ENCODE data around the gene CAPN5.

CAPN5 gene

DNA sequence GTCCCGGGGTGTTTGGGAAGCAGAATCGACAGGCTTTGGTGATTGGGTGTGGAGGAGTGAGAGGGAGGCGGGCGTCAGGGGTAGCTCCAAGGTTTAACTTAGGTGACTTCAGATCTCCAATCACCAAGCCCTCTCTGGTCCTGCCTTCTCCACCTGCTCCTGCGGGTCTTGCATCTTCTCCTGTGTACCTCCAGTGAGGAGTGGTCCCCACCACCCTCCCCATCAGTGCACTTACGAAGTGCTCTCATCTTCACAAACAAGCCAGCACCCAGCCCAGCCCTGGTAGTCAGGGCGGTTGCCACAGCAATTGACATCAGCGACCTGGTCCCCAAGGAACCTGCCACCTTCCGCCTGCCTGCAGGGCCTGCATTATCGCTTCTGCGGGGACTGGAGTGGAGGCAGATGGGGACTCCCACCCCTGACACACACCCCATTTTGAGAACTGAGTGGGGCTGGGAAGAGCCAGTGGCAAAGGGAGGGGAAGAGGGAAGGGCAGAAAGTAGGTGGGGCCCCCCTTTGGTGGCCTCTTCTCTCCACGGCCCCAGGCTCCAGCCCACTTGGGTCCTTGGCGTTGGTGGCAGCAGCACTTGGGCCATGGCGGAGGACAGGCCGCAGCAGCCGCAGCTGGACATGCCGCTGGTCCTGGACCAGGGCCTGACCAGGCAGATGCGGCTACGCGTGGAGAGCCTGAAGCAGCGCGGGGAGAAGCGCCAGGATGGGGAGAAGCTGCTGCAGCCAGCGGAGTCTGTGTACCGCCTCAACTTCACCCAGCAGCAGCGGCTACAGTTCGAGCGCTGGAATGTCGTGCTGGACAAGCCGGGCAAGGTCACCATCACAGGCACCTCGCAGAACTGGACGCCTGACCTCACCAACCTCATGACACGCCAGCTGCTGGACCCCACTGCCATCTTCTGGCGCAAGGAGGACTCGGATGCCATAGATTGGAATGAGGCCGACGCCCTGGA lies 35.8 kb downstream of the CAPN5 start, which contains the start of gene OMP:
Gene OMP (plus strand): TSS at position 595 of the 965 bp plus-strand sequence. CDS start 0 bp downstream, at position 595.
- no peak for DNase-seq

DNA sequence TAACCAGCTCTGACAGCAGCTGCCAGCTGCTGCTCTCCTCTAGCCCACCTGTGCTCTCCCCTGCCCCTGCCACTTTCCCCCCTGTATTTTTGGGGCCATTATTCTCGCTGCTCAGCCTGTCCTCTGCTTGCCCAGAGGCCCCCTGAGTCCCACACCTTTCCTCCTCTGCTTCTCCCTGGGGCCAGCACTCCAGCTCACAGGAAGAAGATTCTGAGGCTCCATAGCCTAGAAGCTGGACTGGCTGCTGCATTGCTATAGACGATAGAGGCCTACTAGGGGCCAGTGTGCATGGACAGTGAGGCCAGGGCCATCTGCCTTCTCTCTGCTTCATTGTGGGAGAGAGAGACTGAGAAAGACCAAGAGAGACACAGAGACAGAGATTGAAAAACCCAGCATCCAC lies 36.5 kb downstream of the CAPN5 start:
- DNase-seq = no peak

DNA sequence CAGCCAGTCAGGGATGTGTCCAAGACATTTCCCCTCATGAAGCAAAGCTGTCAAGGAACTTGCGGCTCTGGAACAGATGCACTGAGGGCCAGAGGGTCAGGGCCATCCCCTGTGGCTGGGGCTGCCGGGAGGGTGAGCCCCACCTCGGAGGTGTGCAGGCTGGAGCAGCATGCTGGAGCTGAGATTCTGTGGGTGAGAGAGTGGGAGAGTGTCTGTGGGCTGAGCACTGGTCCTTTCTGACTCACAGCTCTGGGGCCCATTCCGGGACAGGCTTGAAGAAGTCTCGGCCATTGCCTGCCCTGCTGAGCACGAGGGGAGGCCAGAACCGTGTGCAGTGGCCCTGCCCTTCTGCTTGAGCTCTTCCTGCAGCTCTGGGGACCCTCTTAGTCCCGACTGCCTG lies 38.0 kb downstream of the CAPN5 start:
- no peak for DNase-seq

DNA sequence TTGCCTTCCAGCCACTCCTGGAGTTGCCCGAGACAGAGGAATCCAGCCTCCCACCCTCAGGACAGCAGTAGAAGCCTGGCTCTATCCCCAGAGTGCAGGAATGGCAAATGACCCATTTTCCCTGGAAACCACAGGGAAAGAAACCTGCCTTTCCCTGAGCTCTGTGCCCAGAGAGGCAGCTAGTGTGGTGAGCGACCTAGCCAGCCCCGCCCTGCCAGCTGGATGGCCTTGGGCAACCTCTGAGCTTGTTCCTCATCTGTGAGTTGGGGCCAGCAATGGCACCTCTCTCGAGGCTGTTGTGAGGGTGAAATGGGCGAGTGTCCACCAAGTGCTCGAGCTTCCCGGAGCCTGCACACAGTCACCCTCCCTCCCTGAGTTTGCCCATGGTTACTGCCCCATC lies 39.5 kb downstream of the CAPN5 start:
- no peak for DNase-seq

DNA sequence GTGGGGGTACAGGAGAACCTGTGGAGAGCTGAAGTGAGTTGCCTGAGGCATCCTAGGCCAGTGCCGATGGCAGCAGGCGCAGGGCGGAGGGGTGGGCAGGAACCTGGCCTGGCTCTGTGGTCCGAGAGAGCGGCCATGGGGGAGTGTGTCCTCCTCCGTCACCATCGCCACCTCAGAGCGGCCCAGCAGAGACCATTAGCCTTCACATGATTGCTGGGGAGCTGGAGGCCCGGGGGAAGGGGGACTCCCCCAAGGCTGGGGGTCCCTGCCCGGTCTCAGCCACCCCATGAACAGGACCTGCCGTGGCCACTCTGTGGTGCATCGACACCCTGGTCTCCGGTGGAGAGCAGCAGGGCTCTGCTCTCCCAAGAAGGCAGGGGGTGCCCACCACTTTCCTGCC lies 40.0 kb downstream of the CAPN5 start:
- no peak for DNase-seq

DNA sequence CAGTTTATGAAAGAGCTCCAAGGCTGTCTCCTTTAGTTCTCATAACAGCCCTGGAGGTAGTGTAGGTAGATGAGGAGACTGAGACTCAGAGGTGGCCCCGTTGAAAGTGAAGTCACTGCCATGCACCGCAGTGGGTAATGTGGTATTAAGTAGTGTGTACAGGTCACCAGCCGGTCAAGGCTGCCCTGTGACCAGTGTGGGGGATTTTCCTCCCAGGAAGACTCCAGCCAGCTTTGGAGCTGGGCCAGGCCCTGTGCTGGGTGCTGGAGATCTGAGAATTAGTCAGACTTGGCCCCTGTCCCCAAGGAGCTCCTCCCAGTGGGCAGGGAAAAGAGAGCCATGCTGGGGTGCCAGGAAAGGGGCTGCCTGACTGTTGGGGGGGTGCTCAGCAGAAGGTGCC lies 41.2 kb downstream of the CAPN5 start:
- peak; percentile 79 for DNase-seq

DNA sequence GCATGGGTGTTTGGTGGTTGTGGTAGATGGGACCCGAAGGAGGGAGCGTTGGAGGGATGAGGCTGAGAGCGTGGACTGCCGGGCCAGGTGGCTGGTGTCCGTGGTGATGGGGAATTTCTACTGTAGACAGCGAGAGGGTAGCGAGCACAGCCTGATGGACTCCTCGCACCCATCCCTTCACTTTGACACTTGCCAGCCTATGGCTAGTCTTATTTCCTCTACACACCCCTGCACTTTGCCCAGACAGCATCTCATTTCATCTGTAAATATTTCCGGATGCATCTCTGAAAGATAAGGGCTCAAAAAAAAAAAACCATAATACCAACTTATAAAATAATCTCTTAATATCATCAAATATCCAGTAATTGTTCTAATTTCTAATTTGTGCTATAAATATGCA lies 41.7 kb downstream of the CAPN5 start:
- DNase-seq = no peak

DNA sequence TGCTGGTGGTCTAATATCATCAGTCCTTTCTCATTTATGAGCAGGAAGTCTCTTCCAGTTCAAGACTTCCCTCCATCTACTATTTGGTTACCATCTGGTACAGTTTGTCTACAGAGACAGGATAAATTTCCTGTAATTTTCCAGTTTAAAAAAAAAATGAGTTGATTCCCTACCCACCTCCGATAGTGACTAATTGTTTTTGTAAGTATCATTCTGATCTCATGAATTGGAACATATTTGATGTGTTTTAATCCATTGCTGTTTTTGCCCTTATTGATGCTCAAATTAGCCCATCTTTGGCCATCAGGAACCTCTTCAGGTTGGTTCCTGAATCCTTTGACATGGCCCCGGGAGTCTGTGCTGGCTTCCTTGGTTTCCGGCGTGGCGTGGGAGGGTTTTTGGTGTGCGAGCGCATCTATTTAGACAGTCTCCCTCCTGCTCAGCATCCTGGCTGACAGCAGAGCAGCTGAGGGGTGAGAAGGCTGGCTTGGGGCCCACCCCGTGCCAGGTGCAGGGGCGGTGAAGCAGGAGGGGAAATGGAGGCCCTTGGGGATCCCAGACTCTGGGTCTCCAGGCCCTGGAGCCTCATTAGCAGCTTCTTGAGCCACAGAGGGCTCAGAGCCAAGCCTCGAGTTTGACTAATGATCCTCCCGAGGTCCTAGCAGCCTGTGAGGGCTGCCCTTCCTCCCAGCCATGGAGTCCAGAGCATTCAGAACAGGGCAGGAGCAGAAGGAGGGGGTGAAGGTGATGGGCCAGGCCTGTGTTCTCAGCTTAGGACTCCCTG lies 42.7 kb downstream of the CAPN5 start:
- peak; percentile 98 for DNase-seq

DNA sequence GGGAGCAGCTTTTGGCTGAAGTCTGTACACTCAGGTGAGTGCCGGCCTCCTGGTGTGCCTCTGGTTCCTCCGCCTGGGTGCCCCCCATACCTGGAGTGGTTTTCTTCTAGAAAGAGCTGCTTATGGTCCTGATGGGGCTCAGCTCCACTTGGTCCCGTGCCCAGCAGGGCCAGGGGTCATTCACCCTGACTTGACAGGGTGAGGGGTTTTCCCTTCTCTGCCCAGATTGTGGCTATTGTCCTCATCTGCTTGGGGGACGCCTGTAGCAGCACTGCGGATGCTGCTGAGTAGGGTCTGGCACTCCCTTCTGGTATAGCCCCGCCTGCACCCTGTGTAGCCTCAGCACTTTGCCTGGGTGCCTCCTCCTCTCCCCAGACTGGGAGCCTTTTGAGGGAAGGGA lies 44.1 kb downstream of the CAPN5 start:
- DNase-seq = no peak

DNA sequence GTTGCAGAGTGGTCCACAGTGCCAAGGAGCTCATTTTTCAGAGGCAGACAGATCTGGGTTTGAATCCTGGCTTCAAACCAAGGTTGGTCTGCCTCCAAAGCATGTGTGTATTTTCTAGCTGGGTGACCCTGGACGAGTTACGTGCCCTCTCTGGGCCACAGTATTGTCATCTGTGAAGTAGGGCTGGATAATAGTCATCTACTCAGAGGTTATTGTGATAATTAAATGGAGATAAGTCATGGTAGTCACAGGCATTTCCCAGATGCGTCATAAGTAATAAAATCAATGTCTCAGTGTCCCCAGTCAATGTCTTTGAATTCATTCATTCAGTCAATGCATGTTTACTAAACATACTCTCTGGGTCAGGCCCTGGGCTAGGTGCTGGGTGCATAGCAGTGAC lies 44.5 kb downstream of the CAPN5 start:
- no peak for DNase-seq

DNA sequence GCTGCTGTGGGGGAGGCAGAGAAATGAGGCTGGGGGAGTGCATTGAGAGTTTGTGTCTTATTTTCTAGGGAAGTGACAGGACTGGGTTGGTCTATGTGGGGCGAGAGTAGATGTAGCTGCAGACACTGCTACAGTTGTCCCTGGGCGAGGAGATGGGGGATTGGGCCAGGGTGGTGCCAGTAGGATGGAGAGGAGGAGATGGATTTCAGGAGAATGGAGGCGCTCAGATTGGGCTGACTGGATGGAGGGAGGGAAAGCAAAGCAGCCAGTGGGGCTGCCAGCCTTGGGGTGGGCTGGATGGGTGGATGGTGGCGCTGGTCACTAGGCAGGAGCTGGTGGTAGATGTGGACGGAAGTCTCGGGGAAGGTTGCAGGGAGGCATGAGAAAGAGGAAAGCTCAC lies 45.2 kb downstream of the CAPN5 start:
- DNase-seq = no peak

DNA sequence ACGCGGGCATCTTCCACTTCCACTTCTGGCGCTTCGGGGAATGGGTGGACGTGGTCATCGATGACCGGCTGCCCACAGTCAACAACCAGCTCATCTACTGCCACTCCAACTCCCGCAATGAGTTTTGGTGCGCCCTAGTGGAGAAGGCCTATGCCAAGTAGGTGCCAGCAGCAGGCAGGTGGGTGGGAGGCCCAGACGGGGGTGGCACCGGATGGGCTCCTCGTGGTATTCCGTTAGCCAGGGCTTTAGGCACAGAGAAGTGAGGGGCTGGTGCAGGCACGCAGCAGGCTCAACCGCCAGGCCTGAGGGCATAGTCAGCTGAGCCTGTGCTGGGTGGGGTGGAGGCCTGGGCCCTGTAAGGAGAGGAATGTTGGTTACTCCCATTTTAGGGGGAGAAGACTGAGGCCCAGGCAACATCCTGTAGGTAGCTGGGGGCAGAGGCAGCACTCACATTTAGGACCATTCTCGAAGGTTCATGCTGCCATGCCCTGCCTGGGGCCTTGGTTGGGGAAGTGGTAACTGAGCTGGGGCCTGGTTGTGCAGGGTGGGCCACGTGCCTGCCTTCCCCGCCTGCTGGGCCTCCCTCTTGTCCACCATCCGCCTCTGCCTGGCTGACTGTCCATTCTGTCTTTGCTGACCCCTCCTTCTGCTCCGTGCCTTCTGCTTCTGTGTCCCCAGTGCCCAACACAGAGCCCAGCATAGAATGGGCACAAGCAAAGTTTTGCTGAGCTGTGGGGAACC lies 46.0 kb downstream of the CAPN5 start:
- no peak for DNase-seq

DNA sequence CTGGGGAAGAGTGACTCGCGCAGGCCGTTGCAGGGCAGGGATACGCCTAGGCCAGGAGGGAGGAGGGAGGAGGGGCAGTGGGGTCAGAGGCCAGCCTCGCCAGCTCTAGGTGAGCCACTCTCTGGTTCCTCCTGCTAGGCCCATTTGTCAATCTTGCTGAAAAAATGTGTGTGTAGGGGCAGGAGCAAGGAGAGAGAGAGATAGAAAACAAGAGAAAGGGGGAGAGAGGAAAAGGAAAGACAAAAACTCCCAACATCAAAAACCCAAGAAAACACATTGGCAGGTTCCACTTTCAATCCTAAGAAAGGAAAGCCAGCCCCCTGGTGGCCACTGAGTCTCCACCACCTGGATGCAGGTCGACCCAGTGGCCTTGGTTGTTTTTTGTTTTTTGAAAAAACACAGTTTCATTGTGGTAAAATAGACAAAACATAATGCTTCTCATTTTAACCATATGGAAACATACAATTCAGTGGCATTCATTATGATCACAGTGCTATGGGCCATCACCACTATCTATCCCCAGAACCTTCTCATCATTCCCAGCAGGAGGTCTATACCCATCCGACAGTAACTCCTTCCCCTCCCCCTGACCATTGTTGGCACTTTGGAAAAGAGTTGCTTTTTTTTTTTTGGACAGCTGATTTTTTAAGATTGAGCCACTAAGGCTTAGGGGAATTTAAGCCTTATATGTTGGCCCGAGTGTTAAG lies 46.8 kb downstream of the CAPN5 start:
- peak; percentile 9 for DNase-seq

DNA sequence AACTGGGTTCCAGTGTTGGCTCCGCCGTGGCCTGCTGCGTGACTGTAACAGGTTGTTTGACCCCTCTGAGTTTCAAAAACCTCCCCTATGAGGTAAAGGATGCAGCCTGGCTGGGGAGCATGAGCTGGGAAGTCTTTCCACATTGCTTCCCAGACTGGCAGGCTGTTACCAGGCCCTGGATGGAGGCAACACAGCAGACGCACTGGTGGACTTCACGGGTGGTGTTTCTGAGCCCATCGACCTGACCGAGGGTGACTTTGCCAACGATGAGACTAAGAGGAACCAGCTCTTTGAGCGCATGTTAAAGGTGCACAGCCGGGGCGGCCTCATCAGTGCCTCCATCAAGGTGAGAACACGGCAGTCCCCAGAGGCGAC lies 47.3 kb downstream of the CAPN5 start:
- no peak for DNase-seq

DNA sequence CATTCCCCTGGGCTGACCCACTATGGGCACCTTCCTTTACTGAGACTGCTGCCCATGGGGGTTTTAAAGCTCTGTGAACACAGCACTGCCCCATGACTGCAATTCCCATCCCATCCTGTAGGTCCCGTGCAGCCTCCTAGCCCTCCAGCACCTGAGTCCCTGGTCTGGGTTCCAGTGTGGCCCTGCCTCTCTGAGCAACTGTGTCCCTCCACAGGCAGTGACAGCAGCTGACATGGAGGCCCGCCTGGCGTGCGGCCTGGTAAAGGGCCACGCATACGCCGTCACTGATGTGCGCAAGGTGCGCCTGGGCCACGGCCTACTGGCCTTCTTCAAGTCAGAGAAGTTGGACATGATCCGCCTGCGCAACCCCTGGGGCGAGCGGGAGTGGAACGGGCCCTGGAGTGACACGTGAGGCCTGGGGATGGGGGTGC lies 48.4 kb downstream of the CAPN5 start:
- DNase-seq = no peak

DNA sequence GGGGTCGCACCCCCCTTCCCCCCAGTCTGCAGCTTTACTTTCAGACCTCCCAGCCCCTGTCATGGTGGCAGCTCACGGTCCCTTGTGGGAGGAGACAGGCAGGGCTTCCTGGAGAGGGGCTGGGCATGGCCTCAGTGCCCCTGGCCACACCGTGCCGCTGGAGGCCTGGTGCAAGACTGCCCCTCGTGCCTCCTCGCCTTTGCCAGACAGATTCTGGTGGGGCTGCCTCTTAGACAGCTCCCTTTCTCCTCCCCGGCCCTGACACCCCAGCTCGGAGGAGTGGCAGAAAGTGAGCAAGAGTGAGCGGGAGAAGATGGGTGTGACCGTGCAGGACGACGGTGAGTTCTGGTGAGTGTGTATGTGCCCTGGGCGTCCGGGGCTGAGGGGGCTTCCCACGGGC lies 49.2 kb downstream of the CAPN5 start:
- no peak for DNase-seq

DNA sequence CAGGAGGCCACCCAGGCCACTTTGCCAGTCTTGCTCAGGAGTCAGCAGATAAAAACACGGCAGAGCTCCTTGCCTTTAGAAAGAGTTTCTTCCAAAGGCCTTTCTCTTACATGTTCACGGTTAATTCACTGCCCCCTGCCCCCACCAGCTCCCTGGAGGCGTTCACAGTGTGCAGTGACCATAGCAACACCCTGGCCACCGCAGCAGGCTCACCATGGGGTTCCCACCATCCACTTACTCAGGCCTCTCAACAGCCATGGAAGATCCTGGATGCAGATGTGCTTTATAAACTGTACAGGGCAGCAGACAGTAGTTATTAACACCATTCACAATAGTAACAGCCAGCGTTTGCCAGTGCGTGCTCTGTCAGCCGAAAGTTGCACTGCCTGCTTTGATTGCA lies 50.7 kb downstream of the CAPN5 start:
- DNase-seq = no peak

DNA sequence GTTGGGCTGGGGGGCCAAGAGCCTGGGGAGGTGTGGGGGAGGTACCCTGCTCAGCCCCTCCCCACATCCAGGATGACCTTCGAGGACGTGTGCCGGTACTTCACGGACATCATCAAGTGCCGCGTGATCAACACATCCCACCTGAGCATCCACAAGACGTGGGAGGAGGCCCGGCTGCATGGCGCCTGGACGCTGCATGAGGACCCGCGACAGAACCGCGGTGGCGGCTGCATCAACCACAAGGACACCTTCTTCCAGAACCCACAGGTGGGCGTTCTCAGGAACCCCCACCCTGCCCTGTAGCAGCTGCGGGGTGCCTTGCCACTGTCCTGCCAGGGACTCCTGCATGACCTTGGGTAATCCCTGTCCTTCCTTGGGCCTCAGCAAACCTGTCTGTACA lies 51.3 kb downstream of the CAPN5 start:
- no peak for DNase-seq

DNA sequence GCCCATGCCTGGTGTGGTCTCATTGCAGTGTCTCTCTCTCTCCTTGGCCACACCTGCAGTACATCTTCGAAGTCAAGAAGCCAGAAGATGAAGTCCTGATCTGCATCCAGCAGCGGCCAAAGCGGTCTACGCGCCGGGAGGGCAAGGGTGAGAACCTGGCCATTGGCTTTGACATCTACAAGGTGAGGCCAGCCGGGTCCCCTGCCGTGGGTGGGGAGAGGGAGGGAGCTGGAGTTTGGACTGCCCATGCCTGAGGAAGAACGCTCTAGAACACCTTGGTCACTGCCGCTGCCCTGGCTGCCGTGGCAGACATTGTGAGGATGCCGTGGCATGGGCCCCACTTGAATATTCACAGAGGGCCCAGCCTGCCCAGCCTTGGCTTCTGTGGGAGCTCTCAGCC lies 52.2 kb downstream of the CAPN5 start:
- DNase-seq = no peak

DNA sequence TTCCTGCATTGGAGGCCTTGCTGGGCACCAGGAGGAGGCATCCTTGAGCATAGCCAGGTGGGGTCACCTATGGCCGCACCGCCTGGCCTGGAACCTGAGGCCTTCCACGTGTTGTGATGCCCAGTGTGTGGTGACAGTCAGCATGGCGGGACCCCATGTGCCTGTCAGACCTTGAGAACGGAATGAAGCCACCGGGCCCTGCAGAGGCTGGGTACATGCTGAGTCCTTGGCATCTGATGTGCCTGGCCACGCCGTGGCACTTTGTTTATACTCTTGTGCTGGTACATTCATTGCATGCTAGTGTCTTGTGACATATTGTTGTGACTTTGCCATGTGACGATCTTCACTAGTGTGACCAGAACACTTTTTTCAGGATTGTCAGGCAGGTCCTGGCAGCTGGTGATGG lies 52.8 kb downstream of the CAPN5 start:
- no peak for DNase-seq

DNA sequence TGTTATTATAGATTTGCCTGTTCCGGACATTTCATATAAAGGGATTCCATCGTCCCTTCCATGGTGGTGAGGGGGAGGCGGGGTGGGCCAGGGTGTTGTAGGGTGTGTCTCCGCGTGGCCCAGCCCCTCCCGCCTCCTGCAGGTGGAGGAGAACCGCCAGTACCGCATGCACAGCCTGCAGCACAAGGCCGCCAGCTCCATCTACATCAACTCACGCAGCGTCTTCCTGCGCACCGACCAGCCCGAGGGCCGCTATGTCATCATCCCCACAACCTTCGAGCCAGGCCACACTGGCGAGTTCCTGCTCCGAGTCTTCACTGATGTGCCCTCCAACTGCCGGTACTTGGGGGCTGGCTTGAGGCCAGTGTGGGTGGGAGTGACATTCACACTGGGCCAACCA lies 53.8 kb downstream of the CAPN5 start:
- DNase-seq = no peak

DNA sequence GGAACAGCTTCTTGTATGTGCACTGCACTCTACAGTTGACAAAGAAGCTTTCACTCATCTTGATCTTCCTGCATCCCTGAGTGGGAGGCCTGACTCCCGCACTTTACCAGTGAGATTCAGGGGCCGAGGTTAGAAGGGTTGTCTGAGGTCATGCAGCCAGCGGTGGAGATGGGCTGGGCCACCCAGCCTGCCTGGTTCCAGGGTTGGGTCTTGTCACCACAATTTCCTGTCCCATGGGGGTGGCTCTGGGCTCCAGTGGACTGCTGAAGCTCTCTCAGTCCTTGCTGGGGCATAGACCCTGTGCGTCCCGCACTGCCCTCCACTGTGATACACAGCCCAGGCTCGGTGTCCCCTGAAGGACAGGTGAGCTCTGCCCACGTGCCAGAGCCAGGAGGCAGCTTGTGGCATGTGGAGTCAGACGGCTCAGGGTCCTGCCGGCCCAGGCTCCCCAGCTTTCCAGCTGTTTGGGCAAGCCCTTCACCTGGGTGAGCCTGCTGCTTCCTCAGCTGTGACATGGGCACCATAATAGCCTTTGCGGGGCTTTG lies 54.4 kb downstream of the CAPN5 start:
- no peak for DNase-seq

Measured in NCI-H446 treated with DMSO at 0.1 percent for 48 hours (cell line).